ENCODE measurements around the gene ZNF768.

The ZNF768 gene

DNA sequence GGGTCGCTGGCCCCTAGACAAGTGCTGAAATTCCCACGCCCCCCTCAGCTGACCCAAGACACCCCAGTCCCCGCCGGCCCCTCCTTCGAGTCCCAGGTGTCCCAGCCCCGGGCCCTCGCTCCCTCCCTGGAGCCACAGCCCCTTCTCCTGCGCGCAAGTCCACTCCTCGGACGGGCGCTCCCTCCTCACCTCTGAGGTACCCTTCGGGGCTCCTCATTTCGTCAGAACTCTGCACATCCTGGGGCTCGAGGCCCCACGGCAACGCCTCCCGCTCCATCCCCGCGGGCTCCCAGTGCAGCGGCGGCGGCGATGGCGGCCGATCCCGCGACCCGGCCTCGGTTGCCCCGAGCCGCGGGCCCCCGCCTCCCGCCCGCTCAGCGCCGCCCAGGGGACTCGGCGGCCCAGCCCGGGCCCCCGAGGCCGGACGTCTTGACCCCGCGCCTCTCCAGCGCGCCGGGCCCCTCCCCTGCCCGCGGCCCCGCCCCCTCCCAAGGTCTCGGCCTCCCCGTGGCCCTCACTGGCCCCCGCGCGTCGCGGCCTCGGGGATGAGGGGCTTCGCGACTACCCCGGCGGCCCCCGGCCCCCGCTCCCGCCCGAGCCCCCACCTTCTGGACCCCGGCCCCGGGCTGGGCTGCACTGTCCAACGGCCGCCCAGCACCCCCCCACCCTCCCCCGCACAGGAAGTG, at the start of gene ZNF768:
Gene ZNF768, minus strand, starts transcription at position 430 of the 686 bp plus-strand sequence. Its CDS starts 153 bp downstream, at position 277.
- peak; percentile 1 for DNase-seq

DNA sequence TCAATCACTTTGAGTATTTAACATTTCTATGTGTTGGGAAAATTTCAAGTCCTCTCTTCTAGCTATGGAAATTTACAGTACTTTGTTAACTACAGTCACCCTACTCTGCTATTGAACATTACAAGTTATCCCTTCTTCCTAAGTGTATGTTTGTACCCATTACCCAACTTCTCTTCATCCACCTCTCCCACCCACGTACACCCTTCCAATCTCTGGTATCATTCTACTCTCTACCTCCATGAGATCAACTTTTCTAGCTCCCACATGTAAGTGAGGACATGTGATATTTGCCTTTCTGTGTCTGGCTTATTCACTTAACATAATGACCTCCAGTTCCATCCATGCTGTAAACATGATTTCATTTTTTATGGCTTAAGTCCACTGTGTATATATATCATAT, 48.3 kb upstream of the ZNF768 start:
- no peak for DNase-seq

DNA sequence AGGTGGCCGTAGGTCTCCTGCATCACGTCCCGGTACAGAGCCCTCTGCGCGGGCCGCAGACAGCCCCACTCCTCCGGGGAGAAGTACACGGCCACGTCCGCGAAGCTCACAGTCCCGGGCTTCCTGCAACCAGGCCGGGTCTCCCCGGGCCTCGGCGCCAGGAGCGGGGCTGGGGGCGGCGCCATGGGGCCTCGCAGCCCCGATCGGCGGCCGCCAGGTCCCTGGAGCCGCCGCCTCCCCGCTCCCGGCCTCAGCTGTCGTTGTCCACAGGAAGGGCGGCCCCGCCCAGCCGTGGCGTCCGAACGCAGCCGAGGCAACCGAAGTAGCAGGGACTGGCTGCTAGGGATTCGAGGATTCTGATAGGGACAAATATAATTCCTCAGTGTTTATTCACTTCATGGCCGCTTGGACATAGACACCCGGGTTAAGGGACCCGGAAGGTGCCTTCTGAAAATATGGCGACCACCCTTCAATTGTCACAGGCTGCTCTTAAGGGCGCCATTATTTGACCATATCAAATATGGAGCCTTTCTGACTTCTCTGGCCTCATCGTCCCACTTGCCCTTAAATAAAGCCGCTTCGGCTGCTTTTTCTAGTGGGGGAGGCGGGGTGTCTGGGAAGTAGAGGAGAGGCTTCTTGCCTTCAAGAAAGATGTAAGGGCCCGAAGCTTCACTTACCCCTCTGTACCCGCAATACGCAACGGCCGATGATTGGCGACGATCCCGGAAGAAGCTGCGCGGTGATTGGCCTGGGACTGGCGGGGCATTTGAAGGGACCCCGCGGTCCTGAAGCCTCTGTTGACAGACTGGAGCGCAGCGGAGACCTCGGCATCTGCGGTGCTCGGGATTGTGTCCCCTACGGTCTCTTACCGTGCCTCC, 45.3 kb upstream of the ZNF768 start, which contains the start of gene ZNF688:
Gene ZNF688, minus strand, starts transcription at position 270 of the 878 bp plus-strand sequence. Its CDS starts 85 bp downstream, at position 185.
- DNase-seq = peak; percentile 89

DNA sequence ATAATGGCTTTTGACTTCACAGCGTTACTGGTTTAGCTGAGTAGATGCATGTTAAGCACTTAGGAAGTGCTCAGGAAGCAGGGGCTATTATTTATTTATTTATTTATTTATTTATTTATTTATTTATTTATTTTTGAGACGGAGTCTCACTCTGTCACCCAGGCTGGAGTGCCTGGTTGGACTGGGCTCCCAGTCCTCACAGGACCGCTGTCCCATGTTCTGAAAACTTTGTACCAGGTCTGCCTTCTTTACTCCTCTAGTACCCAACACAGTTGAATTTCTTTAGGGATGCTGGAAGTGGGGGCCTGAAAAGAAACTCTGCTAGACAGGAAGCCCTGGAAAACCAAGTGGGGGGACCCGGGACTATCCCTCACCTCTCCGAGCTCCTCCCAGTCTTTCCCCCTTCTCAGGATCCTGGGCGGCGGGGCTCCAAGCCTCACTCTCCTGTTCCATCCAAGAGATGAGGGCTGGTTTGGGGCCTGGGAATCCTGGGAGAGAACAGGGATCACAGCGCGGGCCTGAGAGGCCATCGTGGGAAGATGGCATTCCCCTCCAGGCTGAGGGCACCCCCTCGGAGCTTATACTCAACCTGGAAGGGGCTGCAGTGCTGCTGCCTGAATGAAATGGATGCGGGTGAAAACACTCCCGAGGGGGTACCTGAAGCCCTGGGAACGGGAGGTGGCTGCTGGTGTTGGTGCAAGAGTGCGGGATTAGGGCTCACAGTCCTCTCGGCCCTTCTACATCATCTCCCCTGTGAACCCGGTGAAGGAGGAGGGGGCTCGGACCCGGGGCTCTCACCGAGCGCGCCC, 44.5 kb upstream of the ZNF768 start:
- DNase-seq = no peak

- DNase-seq = no peak
Observed at GRCh38 chr16:30569746-30570635, 43.6 kb upstream of the ZNF768 start.

DNA sequence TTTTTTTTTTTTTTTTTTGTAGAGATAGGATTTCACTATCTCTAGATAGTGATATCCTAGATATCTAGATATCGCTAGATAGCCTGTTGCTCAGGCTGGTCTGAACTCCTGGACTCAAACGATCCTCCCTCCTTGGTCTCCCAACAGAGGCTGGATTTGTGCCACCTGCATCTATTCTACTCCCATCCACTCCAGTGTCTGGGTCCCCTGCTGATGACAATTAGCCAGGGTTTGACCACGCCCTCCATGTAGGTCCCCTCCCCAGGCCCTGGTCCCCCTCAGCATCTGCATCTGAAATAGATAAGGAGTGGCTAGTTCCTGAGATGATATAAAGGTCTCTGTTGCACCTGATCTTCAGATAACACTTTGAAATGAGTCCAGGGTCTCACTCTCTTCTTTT, 42.9 kb upstream of the ZNF768 start:
- DNase-seq = no peak

- DNase-seq = no peak
Observed at GRCh38 chr16:30567991-30568638, 41.7 kb upstream of the ZNF768 start.

- DNase-seq = no peak
Observed at GRCh38 chr16:30567160-30567990, 41.0 kb upstream of the ZNF768 start.

GRCh38 chr16:30566531-30566930, 40.2 kb upstream of the ZNF768 start:
- no peak for DNase-seq

DNA sequence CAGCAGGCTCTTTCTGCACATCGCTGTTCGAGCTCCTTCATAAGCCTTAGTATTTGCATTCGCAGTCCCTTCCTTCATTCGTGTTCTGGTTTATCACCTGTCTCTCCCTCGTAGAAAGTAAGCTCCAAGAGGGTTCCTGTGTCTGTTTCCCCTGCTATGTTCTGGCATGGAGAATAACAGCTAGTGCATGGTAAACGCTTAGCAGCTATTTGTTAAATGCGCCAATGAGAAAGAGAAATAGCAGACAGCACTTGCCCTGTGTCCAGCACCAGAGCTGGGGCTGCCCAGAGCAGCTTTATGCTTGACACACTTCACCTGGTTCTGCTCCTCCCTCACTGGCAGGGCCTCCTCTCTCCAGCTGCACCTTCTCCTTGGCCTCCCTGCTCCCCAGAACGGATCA, 39.6 kb upstream of the ZNF768 start:
- DNase-seq = no peak

GRCh38 chr16:30565526-30565925, 39.2 kb upstream of the ZNF768 start:
- no peak for DNase-seq

- DNase-seq = no peak
Observed at GRCh38 chr16:30562021-30562420, 35.7 kb upstream of the ZNF768 start.

- DNase-seq = no peak
Observed at GRCh38 chr16:30561089-30561816, 34.9 kb upstream of the ZNF768 start.

- DNase-seq = no peak
Observed at GRCh38 chr16:30559690-30560089, 33.3 kb upstream of the ZNF768 start.

DNA sequence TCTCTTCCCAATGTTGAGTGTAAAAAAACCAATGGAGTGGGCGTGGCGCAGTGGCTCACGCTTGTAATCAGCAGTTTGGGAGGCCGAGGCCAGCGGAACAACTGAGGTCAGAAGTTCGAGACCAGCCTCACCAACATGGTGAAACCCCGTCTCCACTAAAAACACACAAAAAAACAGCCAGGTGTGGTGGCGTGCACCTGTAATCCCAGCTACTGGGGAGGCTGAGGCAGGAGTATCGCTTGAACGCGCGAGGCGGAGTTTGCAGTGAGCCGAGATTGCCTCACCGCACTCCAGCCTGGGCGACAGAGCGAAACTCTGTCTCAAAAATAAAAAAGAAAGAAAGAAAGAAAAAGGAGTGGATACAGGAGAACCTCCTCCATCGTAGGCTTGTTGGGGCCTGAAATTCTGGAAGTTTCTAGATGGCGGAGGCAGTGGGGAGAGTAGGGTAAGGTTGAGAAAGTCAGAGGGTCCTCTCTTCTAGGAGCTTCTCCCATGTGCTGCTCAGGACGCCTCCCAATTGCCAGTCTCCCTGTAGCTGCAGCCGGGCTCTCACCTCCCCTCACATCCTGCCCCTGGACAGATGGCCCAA, 32.5 kb upstream of the ZNF768 start:
- no peak for DNase-seq

GRCh38 chr16:30557957-30558788, 31.8 kb upstream of the ZNF768 start, which contains the start of gene ZNF764:
ZNF764 (minus strand) TSS chr16:30558374; CDS start chr16:30558182, 192 bp downstream.
- DNase-seq = peak; percentile 91

DNA sequence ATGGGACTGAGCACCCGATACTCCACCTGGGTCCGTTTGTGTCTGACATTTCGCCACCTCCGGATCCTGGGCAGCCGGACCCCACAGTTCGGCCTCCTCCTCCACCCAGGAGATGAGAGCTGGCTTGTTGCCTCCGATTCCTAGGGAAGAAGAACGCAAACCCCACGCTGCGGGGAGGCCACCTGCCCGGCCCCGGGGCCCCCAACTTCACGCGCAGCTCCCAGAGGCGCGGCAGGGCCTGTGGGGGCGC, 31.3 kb upstream of the ZNF768 start:
- DNase-seq = no peak

- no peak for DNase-seq
Observed at GRCh38 chr16:30556125-30556473, 29.7 kb upstream of the ZNF768 start.
